Calu3 (cell line): ENCODE measurements around the gene USP26. TPM values are rescaled to one million over a fixed set of nuclear protein-coding genes. Genes with fewer than 3 reads are reported as not detected.

Source experiments
- total RNA-seq: library from RNA; stranded (reverse); gene quantifications from 2 replicates; pipeline ENCODE4 v1.2.3, GENCODE V29; 2022

USP26 gene
- total RNA-seq, 1 experiment from 2014 or later, result not detected

Other genes with a start within 250 kb of the USP26 start
- 40.2 and 40.7 TPM in 2 replicates for gene HS6ST2, start 138.5 kb downstream of the USP26 start, total RNA-seq
- gene TFDP3, start 121.2 kb upstream of the USP26 start, total RNA-seq, result not detected in 2 replicates